CD4-positive, alpha-beta T cell treated with Interleukin-2 at 100 ng/mL for 4 hours (primary cell): ENCODE results near the gene SUPT3H.

Source experiments
- DNase-seq: peaks from one replicate; pipeline ENCODE4 v3.0.0-alpha.2; 2020; ENCODE audit warnings: low spot score

SUPT3H gene

DNA sequence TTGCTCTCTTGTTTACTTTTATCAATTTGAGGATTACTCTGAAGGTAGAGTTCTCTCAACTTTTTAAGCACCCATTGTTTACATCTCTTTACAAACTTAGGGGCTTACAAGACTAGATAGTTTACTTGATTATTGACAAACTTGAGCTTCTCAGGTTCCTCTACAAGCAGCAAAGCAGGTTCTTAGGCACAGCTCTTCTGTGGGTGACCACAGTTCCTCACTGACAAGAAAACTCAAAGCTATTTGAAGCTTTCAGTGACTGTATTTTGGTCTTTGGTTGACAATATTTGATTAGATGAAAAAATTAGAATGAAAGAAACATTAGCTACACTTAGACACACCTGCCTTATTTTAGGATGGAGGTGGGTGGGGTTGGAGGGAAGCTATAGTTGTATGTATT is 376.9 kb downstream of the SUPT3H start:
- no peak for DNase-seq

DNA sequence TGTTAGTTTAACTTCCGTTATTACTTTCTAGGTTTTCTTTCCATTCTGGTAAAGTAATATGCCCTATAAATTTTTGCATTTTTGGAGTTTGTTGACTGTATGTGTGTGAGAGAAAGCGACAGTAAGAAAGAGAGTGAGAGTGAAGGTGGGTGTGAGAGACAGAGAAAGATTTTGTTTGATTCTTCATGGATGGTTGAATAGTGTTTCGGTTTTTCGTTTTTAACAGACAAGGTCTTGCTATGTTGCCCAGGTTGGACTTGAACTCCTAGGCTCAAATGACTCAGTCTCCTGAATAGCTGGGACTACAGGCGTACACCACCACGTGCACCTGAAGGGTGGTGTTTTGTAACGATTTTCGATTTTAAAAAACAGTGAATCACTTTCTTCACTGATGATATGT is 378.7 kb downstream of the SUPT3H start:
- no peak for DNase-seq

DNA sequence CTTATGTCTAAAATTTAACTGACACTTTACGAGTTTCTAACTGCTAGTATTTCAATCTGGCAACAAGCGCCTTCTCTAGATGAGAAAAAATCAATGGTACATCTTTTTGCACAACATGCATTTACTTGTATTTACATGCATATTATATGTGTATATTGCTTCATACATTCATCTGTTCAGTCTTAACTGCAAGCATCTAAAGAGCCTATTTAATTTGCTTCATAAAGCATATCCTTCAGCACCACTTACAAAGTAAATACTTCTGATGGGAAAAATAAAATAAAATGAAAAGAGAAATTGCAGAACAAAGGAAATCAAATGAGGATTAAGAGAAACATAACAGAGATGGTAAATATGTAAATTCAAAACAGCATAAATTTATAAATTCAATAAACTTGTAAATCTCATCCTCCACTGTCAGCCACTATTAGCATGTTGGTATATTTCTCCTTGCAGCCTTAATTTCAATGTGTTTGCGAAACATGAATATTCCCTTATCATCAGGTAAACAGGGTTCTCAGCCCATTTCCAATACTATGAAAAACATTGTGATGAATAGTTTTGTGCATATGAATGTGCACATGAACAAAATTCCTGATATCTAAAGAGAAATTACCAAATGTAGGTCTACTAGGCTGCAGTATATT is 382.1 kb downstream of the SUPT3H start:
- DNase-seq, result no peak

DNA sequence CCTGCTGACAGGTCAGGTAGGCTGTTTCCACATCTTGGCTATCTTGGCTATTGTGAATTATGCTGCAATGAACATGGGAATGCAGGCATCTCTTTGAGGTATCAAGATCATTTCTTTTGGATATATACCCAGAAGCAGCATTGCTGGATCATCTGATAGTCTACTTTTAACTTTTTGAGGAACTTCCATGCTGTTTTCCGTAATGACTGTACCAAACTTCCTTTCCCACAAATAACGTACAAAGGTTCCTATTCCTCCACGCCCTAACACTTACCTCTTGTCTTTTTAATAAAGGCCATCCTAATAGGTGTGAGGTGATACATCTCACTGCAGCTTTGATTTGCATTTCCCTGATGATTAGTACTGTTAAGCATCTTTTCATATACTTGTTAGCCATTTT is 388.3 kb downstream of the SUPT3H start:
- DNase-seq, result no peak

DNA sequence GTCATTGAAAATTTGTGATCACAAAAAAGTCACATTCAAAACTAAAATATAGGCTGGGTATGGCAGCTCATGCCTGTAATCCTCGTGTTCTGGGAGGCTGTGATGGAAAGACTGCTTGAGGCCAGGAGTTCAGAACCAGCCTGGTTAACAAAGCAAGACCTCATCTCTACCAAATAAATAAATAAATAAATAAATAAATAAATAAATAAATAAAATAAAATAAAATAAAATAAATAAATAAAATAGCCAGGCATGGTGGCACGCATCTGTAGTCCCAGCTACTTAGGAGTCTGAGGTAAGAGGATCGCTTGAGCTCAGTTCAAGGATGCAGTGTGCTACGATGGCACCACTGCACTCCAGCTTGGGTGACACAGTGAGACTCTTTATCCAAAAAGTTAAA is 392.7 kb downstream of the SUPT3H start:
- no peak for DNase-seq

DNA sequence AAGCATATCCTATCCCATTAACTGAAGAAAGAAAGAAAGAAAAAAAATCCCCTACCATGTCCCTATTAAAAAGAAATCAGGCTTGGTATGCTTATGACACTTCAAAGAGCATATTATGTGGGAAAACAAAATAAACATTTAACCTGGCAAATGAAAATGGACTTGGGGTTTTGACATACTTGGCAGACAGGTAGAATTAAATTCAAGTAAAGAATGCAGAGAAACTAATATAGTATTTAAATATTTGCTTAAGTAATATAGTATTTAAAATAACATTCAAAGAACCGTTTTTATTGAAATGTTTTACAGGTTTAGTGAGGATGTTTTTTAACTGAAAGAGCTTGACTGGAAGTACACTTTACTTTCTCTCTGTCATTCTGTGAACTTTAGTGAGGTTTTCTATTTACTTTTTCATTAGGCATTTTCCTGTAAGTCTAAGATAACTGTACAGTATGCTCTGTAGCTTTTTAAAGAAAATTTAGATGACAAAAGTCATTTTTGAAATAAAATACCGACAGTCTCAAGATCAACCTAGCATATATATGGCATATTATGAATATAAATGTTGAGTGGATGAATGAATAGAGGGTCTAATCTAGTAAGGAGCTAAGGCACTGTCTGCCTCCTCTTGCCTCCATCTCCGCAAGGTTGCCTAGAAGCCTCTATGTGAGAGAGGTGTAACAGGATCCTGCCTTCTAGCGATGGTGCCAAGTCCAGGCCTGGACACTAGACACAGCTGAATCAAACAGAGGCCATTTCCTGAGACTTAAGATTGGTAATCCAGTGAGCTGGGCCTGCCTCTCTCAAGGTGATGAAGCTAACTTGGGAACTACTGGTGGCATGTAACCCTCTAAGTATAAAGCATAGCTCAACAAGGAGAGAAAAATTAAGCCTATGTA is 394.0 kb downstream of the SUPT3H start:
- no peak for DNase-seq

DNA sequence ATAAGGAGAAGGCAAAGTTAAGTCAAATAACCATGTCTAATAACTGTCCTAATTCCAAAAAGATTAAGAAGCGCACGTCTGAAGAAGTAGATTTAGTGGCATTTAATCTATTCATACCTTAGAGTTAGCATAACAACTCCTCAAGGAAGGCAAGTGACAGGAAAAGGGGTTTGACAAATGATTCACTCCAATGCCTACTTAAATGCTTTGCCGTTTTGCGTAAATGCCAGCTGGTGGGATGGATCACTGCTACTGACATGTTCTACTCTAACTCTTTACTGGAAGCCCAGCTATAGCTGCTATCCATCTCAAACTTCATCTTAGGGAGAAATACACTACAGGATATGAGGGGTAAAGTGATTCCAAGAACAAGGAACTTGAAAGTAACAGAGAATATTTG is 396.9 kb downstream of the SUPT3H start:
- DNase-seq, result no peak

DNA sequence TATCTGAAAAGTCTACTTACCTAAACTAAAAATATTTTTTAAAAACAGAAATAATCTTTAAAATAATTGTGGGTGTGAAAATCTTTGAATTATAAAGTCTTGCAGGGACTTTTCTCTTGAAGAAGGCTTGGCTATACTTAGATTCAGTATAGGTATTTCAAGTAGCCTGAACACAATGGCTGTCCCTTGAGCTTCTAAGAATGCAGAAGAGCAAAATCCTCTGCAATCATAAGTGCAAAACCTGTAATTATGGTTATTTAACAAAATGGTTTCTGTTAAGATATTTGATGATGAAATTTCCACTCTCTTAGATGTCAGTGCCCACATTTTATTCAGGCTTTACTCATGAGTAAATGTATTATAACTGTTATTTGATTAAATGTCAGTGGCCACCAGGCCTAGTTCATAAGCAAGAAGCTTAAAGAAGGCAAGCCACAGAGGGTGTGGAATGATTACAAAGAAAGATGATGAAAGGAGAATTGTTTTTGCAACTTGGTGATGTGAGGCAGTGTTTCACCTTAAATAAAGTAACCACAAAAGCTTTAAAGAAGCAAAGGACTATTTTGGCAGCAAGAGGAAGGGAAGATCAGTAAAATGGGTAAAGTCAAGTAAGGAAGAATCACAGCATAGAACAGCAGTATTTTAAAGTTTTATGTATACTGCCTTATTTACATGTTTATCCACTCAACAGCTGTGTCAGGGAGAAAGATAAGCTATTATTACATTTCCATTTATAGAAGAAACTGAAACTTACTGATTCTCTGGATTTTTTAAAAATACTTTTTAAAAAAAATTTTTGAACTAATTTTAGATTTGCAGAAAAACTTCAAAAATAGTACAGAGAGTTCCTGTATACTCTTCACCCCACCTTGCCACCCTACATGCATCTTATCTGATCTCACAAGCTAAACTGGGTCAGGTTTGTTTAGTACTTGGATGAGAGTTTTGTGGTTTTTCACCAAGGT is 400.8 kb downstream of the SUPT3H start:
- DNase-seq, result peak; percentile 65

DNA sequence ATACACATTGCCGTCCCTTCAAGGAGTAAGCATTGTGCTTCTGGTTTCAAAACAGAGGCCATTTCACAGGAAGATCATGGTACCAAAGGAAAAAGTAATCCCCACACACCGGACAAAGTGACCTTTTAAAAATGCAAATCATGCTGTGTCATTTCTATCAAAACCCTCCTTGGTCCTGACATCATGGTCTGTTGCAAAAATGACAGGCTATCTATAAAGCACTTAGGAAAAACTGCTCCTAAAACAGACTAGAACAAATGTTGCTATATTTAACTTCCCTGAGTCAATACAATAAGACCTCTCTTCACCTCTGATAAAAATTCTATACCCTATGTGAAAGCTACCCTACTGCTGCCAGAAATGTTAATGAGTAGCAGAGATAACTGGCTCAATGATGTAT is 403.2 kb downstream of the SUPT3H start:
- DNase-seq, result no peak

DNA sequence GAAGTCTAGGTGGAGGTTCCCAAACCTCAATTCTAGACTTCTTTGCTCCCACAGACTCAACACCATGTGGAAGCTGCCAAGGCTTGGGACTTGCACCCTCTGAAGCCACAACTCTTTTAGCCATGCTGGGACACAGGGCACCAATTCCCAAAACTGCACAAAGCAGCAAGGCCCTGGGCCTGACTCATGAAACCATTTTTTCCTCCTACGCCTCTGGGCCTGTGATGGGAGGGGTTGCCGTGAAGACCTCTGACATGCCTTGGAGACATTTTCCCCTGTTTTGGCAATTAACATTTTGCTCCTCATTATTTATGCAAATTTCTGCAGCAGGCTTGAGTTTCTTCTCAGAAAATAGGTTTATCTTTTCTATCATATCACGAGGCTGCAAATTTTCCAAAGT is 405.0 kb downstream of the SUPT3H start:
- DNase-seq, result no peak

DNA sequence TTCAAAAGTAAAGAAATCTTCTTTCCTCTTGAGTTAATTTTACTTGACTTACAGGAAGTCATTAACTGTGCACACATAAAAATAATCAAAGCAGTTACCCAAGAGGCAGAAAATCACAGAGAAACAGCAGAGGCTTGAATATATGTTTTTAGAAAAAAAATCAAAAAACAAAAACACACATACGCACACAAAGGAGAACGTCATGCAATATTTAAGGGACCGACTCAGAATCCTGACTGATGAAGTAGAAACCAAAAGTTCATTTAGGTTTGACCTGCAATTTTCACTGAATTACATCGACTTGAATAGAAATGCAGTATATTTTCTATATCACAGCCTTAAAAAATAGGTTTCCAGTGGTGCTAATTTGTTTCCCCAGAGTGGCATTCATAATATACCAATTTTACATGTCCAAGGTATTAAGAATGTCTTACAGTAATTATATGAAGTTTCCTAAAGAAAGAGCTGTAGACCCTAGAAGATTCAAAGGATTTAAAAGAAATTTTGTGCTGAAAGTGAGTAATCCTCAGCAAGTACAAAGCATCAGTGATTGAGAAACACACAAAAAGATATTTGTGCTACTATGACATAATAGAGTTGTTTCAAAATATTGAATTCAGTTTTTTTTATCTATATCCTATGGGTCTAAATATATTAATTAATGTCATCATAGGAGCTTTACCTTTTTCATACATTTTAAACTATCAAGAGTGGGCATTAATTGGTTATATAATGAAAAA is 408.1 kb downstream of the SUPT3H start:
- DNase-seq, result no peak

DNA sequence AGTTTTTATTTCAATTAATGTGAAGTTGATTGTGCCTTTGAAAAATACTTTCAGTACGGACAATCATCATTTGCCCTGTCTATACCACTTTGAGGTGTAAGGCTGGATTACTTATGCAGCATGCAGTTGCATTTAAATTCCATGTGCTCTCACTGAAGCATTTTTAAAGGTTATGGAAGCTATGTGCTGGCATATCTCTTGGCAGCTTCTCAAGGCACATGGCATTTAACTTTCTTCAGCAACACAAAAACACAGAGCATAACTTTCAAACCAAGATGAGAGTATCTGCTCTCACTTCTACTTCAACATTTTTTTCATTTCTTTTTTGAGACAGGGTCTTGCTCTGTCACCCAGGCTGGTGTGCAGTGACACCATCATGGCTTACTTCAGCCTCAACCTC is 410.3 kb downstream of the SUPT3H start:
- no peak for DNase-seq

DNA sequence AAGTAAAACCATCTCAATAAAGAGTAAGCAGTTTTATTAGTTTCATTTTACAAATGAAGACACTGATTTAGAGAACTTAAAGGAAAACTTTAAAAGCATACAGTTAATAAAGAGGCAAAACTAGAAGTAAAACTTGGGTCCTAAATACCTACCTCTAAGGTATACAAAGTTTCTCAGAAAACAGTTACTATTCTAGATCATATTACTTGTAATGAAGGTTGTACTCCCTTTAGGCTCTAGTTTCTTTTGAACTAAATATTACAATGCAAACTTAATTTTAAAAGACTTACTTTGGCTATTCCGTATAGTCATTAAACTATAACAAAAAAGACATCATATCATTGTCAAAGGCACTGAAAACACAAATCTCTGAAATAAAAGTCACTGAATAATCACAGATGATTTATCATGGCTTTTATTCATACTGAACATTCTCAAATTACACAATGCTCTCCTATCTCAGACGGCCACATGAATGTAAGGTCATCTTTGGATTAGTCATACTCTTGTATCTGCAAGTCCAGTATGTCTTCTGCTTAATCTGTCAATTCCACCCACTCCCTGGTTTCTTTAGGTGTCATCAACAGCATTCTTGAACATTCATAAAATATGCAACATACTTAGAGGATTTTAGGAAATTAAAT is 411.2 kb downstream of the SUPT3H start:
- DNase-seq, result no peak

DNA sequence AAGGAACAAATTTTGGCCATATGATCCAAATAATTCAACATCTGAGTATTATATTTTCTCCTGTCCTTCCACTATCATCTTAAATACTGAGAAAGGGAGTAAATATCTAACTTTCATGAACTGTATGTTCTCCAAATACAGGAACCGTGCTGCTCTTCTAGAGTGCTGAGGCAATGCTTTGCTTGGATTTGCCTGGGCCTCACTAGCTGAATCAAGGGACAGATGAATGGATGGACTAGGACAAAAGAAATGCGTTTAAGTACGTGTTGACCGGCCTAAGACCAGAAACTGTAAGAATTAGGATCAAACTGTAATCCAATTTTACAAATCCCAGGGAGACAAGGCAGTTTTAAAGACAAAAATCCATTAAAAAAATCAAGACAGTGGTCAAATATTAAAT is 412.0 kb downstream of the SUPT3H start:
- DNase-seq, result no peak

DNA sequence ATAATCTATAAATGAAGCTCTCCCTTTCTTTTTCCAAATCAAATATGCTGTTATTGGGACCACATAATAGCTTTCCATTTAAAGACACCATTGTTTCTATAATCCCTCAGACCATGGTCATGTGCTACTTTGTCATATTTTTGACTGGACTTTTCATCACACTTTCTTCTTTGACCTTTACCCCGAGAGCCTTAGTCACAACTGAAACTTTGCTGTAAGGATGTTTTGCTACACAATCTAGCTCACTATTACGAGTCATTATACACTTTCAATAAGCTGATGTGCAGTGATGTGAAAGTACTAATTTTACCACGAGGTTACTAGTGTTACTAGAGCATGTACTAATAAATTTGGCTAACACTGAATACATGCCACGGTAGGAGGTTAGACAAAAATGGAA is 416.8 kb downstream of the SUPT3H start:
- no peak for DNase-seq

DNA sequence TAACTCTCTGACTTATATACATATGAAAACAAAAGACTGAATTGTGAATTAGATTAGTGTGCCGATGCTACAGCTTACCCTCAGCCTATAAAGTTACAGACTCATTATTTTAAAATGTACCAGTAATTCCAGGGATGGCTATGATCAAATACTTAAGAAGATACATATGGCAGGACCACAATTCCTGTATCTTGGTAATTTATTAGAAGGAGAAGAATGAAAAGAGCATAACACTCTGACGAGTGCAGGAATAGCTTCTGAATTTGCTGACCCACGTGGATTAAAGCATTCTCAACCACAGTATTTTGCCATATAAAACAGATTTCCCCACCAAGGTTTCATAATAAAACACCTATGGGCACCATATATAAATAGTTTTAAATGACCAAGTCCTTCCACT is 418.1 kb downstream of the SUPT3H start:
- no peak for DNase-seq

DNA sequence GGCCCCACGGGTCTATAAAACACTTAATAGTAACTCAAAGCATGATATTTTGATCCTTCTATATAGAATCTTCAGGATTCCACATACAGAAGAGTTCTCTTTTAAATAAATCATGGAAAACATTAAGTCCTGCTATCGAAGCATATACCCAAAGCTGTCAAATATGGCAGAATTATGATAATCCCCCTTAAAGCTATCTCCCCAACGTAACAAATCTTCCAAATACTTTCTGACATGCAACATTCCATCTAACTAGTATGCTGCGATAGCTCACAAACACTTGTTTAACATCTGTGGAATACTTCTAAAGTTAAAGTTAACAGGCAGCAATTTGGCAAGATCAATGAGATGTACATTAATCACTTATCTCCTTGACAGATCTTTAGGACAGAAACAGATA is 420.6 kb downstream of the SUPT3H start:
- no peak for DNase-seq

DNA sequence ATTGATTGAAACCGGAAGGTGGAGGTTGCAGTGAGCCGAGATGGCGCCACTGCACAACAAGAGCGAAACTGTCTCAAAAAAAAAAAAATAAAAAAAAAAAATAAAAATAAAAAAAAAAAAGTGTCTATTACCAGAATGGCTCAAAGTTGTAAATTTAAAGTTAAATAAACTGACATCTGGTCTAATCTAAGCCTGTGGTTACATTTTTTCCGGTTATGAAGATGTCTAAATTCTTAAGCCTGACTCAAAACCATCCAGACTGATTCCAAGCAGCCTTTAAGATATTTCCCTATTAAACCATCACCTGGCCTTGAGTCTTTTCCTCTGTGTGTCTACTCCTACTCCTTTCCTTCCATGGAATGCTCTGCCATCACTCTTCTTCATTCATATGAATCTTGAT is 421.3 kb downstream of the SUPT3H start:
- DNase-seq, result no peak

DNA sequence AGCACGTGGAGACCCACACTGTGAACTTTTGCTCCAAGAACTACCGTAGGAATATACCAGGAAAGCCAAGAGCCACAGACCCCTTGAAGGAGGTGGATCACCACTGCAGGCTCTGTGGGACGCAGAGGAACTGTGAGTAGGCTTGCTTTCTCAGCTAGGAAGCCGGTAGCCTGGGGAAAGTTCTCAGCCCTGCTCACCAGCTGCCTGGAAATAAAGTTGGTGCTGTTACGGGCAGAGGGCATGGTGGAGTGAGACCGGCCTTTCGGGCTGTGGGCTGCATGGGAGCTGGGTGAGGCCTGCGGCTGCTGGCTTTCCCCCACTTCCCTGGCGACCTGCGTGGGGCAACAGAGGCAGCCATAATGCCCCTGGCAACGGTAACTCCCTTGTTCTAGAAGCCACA is 422.6 kb downstream of the SUPT3H start:
- no peak for DNase-seq

DNA sequence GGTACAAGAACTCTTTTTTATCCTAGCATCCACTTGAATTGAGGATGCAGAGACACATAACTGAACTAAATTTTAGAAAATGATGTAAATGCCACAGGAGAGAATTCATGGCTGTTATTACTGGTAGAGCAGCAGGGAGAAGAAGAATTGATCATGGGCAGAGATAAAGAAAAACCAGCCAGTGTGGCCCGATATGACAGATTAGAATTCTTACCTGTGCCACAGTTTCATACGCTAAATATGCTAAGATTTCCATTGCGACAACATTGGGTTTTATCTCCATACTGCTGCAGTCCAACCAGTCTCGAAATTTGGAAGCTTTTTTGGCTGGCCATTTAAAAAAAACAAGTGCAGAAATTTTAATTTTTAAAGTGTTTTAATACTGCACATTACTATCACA is 423.5 kb downstream of the SUPT3H start:
- DNase-seq, result no peak

DNA sequence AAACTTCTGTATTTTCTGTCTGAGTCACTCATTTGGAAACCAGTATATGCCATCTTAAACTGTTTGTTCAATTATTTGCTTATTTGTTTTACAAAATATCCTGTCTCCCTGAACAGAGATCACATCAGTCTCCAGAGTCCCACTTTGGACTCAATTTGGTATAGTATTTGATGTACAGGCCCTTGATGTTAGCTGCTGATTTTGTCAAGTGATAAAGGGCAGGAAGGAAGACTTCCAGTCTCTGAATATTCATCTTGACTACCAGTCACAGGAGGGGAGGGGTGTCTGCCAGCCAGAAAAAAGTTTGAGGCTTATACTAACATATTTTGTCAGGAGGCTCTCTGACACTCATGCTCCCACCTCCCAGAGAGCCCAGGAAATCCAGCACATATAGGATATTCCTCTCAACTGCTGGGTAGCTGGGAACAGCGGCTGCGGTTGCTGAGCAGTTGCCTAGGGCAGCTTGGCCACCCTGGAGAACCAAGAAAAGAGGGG is 426.4 kb downstream of the SUPT3H start:
- DNase-seq, result no peak
